ACC112 (cell line): ENCODE measurements around the gene STXBP5.

Experiments
- H2AFZ ChIP-seq: fragments of 200-600 bp; sonication (generic); one replicate; pipeline ENCODE4 v1.6.0; 2017; ENCODE audit warnings: antibody characterized with exemption, low read length; ENCODE audit not compliant: unreplicated experiment
- H3K27ac ChIP-seq: fragments of 200-600 bp; sonication (generic); 2 replicates; pipeline ENCODE4 v1.5.1; 2014; ENCODE audit warnings: low read depth, mild to moderate bottlenecking, antibody characterized with exemption, low read length, moderate library complexity
- H3K27me3 ChIP-seq: fragments of 200-600 bp; sonication (generic); 2 replicates; pipeline ENCODE4 v1.6.1; 2014; ENCODE audit warnings: mild to moderate bottlenecking, antibody characterized with exemption, low read length, moderate library complexity, mixed read lengths; ENCODE audit not compliant: insufficient read depth
- H3K36me3 ChIP-seq: fragments of 200-600 bp; sonication (generic); 2 replicates; pipeline ENCODE4 v1.6.1; 2016; ENCODE audit warnings: mild to moderate bottlenecking, antibody characterized with exemption, low read length, moderate library complexity, mixed read lengths; ENCODE audit not compliant: insufficient read depth
- H3K4me1 ChIP-seq: fragments of 200-600 bp; sonication (generic); one replicate; pipeline ENCODE4 v1.6.1; 2016; ENCODE audit warnings: low read length, mixed read lengths; ENCODE audit not compliant: insufficient read depth, unreplicated experiment, control insufficient read depth
- H3K4me3 ChIP-seq: fragments of 200-600 bp; sonication (generic); 2 replicates; pipeline ENCODE4 v1.5.1; 2014; ENCODE audit warnings: mild to moderate bottlenecking, low read depth, low read length
- H3K79me2 ChIP-seq: fragments of 200-600 bp; sonication (generic); one replicate; pipeline ENCODE4 v1.6.0; 2016; ENCODE audit warnings: low read length; ENCODE audit not compliant: control insufficient read depth, unreplicated experiment, insufficient read depth

STXBP5 gene

DNA sequence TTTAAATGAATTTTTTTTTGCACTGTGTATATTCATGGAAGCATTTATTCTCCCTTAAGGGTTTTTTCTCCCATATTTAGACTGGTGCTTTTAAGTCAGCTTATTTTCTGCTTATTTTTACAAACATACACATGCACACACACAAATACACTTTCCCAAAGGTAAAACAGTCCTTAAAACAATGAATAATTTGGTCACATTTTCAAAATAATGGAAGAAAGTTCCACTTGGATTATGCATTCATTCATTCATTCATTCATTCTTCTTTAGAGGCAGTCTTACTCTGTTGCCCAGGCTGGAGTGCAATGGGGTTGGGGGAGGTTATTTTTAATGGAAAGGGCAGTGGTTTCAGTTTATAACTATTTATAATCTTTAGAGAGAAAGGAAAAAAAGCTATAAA lies 69.8 kb downstream of the STXBP5 start:
- H2AFZ ChIP-seq: no peak overlapping the region
- H3K27me3 ChIP-seq: no peaks in the 10 kb centered on the region
- peaks cover 31% of the 10 kb centered on the region for H3K36me3 ChIP-seq
- H3K79me2 ChIP-seq: peaks cover 3% of the 10 kb centered on the region
- H3K4me1 ChIP-seq: peaks cover 6% of the 10 kb centered on the region
- no peak overlapping the region for H3K4me3 ChIP-seq
- no peak overlapping the region for H3K27ac ChIP-seq

DNA sequence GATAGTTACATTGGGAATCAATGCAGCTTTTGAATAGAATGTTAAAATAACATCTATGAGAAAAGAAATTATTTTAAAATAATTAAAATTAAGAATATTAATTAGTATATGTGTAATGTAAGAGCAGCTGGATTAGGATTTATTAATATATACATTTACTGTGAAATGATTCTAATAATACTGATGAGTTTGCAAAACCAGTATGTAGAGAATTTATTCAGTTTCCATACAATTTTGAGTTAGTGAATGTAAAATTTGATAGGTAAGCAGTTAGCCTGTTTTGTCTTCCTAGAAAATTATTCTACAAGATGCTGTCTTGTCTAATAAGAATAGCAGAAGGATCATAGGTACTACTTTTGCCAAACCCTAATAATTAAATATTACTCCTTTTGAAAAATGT lies 70.6 kb downstream of the STXBP5 start:
- Histone ChIP-seq H2AFZ (no peak overlapping the region), H3K4me1 (peaks cover 13% of the 10 kb centered on the region), H3K36me3 (peaks cover 31% of the 10 kb centered on the region), H3K79me2 (peaks cover 3% of the 10 kb centered on the region), H3K27me3 (no peaks in the 10 kb centered on the region), H3K4me3 (no peak overlapping the region), H3K27ac (no peak overlapping the region)

DNA sequence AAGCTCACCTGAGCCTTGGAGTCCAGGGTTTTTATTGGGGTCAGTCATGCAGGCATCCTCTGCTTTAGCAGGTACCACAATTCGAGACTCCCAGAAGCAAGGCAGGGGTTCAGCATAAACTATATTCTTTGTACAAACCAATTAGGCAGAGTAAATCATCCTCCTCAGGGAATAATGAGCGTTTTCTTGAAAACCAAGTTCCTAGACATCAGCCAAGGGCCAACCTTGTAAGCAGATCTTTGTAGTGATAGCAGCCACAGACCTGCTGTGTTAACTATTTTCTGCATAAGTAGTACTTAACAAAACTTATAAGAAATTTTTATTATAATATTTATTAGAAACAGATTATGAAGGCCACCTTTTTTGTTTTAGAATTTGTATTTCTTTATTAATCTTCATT lies 74.7 kb downstream of the STXBP5 start:
- Histone ChIP-seq H3K4me3 (no peak overlapping the region), H3K27ac (peak overlapping the region; percentile 64)

DNA sequence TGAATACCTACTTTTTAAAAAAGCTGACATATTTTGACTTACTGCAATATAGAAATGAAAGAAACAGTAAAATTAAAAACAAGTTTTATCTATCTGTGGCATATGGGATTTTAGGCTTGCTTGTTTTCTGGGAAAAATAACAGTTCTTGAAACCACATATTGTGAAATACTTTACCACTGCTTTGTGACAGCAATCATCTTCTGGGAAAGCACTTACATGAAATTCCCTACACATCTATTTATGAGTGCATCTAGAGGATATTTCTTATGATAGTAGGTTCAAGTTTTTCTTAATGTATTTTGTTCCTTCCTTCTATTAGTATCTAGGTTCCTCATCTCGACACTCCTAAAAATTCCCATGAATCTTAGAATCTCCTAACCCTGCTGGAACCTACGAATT lies 75.2 kb downstream of the STXBP5 start:
- Histone ChIP-seq H3K79me2 (peaks cover 18% of the 10 kb centered on the region), H3K36me3 (peaks cover 46% of the 10 kb centered on the region), H3K27ac (peak overlapping the region; percentile 64), H3K4me3 (no peak overlapping the region; the same call in 1 of the 2 replicates), H3K27me3 (no peaks in the 10 kb centered on the region), H3K4me1 (peaks cover 32% of the 10 kb centered on the region), H2AFZ (no peak overlapping the region)

More for the DNA sequence above, 74.7 kb downstream of the STXBP5 start:
- peaks cover 18% of the 10 kb centered on the region for H3K79me2 ChIP-seq
- H3K36me3 ChIP-seq: peaks cover 48% of the 10 kb centered on the region
- H2AFZ ChIP-seq: no peak overlapping the region
- no peaks in the 10 kb centered on the region for H3K27me3 ChIP-seq
- H3K4me1 ChIP-seq: peaks cover 29% of the 10 kb centered on the region

DNA sequence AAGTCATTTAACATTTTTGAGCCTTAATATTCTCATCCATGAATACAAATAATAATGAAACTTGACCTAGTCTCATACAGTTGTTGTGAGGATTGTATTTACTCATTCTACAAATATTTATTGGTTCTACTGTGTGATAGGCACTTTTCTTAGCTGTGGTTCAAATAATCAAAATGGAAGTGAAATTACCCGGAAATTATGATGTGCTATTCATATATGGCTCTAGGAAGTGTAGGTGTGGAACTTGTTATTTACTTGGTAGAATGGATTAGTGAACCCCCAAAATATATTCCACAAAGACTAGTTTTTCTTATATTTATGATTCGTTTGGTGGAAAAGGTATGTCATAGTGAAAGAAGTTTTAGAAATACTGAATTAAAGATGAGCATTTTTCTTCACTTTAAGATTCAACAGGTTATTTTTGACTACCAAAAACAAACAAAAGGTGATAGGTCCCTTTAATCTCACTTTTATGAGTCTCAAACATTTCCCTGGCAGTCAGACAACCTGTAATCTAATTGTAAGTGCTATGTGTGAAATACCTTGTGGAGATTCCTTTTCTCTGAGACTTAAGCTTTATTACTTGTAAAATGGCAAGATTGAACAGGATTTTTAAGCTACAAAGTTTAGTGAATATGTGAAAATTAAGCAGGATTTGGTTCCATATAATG lies 77.8 kb downstream of the STXBP5 start:
- peaks cover 39% of the 10 kb centered on the region for H3K4me1 ChIP-seq
- H3K27ac ChIP-seq: 0 out of 2 replicates have a peak overlapping the region, but pooled peaks have one; percentile 30
- H2AFZ ChIP-seq: no peak overlapping the region
- H3K27me3 ChIP-seq: no peaks in the 10 kb centered on the region
- peaks cover 40% of the 10 kb centered on the region for H3K36me3 ChIP-seq
- H3K79me2 ChIP-seq: peaks cover 24% of the 10 kb centered on the region
- H3K4me3 ChIP-seq: no peak overlapping the region

DNA sequence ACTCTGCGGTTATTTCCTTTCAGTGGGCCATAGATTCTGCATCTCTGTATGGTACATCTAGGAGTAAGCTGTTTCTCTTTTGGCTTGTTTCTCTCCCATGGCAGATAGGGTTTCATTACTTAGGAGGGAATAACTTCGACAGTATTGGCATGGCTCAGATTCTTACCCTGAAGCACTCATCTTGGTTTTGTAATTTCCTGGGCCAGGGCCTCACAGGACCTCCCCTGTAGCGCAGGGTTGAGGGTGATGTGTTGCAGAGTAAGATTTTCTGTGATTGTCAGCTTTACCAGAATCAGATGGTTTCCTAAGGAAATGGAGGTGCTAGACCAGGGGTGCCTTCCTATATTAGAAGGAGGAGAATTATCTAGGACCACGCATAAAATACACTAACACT lies 78.3 kb downstream of the STXBP5 start:
- H3K79me2 ChIP-seq: peaks cover 24% of the 10 kb centered on the region
- peaks cover 41% of the 10 kb centered on the region for H3K4me1 ChIP-seq
- H3K27ac ChIP-seq: 0 out of 2 replicates have a peak overlapping the region, but pooled peaks have one; percentile 30
- H3K36me3 ChIP-seq: peaks cover 37% of the 10 kb centered on the region
- H2AFZ ChIP-seq: no peak overlapping the region
- H3K27me3 ChIP-seq: no peaks in the 10 kb centered on the region
- H3K4me3 ChIP-seq: no peak overlapping the region

DNA sequence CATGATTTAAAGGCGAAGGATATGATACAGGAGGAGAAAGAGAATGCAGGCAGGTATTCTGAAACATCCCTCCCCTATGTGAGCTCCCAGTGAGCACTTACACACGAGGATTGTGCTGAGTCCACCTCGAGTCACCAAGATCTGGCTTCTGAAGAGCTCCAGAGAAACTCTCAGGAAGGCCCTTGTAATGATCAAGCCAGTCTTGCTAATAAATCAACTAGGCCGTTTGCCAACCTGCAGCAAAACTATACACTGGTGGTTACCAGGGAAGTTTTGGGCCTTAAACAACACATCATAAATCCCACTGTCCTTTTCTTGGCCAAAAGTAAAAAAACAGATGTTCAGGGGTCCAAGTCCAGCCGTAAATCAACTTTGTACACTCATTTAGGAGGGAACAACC lies 79.2 kb downstream of the STXBP5 start:
- no peaks in the 10 kb centered on the region for H3K27me3 ChIP-seq
- no peak overlapping the region for H2AFZ ChIP-seq
- H3K4me3 ChIP-seq: no peak overlapping the region
- peaks cover 29% of the 10 kb centered on the region for H3K36me3 ChIP-seq
- H3K4me1 ChIP-seq: peaks cover 45% of the 10 kb centered on the region
- H3K79me2 ChIP-seq: peaks cover 28% of the 10 kb centered on the region
- peak overlapping the region; percentile 27 for H3K27ac ChIP-seq

DNA sequence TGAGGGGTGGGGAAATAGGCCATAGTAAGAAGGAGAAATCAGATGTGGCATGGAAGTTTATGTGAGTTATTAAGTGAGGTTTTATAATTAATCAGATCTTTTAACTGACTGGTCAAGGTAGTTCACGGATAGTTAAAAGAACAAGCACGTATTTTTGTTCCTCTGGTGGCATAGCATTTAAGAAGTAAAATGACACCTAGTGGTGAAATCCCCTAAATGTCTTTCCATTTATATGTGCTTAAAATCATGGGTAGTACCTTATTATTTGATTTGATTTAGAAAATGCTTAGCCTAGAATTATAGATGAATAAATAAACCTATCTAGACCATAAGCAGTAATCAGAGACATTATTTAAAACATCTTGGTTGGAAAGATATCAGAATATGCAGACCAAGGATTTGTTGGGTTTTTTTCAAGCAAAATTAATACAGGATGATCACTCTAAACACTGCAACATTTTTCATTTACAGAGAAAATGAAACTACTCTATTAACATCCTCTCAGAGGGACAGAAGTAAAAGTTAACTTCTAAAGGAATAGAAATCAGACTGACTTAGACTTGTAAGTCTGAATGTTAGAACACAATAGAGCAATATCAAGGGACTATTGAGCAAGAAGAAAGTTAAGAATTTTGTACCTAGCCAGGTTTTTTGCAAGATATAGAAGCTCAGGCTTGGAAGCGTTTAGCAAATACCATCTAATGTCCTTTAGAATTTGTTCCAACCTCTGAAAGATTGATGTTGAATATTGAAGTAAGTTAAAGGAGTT lies 81.1 kb downstream of the STXBP5 start:
- Histone ChIP-seq H3K36me3 (peaks cover 28% of the 10 kb centered on the region), H3K4me1 (peaks cover 33% of the 10 kb centered on the region), H3K79me2 (peaks cover 39% of the 10 kb centered on the region), H3K4me3 (peak overlapping the region; percentile 55), H3K27ac (peak overlapping the region; percentile 61), H2AFZ (peak overlapping the region; percentile 5), H3K27me3 (no peaks in the 10 kb centered on the region)

DNA sequence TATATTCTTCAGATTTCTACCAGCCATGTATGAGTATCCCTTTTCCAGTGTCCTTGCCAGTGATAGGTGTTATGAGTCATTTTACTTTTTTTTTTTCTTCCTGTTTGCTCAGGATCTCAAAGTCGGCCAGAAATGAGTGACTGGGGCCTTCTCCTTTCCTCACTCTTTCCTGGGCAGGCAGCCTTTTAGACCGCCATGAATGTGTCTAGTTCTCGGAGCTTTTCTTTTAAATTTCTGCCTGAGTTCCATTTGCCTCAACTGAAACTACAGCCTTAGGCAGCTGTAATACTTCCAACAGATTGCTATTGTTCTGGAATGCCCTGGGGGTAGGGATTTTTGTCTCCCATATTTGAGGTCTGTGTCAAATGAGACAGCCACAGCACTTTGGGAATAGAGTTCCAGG lies 83.7 kb downstream of the STXBP5 start:
- peaks cover 30% of the 10 kb centered on the region for H3K36me3 ChIP-seq
- H3K27ac ChIP-seq: peak overlapping the region; percentile 56
- no peak overlapping the region for H2AFZ ChIP-seq
- H3K79me2 ChIP-seq: peaks cover 28% of the 10 kb centered on the region
- peaks cover 23% of the 10 kb centered on the region for H3K4me1 ChIP-seq
- H3K27me3 ChIP-seq: no peaks in the 10 kb centered on the region
- no peak overlapping the region for H3K4me3 ChIP-seq

DNA sequence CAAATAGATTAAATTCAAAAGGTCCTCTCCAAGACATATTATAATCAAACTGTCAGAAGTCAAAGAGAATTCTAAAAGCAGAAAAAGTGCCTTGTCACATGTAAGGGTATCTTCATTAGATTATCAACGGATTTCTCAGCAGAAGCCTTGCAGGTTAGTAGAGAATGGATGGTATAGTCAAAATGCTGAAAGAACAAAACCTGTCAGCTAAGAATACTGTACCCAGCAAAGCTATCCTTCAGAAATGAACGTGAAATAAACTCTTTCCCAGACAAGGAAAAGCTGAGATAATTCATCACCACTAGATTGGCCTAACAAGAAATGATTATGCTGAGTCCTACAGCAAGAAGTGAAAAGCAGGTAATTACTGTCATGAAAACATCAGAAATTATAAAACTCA lies 92.9 kb downstream of the STXBP5 start:
- H3K79me2 ChIP-seq: no peaks in the 10 kb centered on the region
- no peaks in the 10 kb centered on the region for H3K4me1 ChIP-seq
- no peaks in the 10 kb centered on the region for H3K27me3 ChIP-seq
- H3K4me3 ChIP-seq: no peak overlapping the region
- H2AFZ ChIP-seq: no peak overlapping the region
- H3K27ac ChIP-seq: no peak overlapping the region
- H3K36me3 ChIP-seq: peaks cover 96% of the 10 kb centered on the region
